Putamen (tissue), 1 donor: ENCODE results near the gene CDH15.
A peak's percentile ranks its signal among the peaks of the same experiment; 100 is the strongest.

Source experiments
- DNase-seq: peaks from one replicate; pipeline ENCODE4 v3.0.0-alpha.2; 2016; ENCODE audit warnings: low spot score

CDH15 gene

GRCh38 chr16:89199241-89200123 lies 27.9 kb downstream of the CDH15 start:
- DNase-seq, result no peak

GRCh38 chr16:89200124-89200849 lies 28.7 kb downstream of the CDH15 start, which contains the start of gene SLC22A31:
Gene SLC22A31, minus strand, starts transcription at chr16:89200537. Its CDS starts 36 bp downstream, at chr16:89200501.
- DNase-seq, result no peak

GRCh38 chr16:89200850-89201411 lies 29.4 kb downstream of the CDH15 start:
- no peak for DNase-seq

GRCh38 chr16:89201439-89202377 lies 30.2 kb downstream of the CDH15 start:
- no peak for DNase-seq

DNA sequence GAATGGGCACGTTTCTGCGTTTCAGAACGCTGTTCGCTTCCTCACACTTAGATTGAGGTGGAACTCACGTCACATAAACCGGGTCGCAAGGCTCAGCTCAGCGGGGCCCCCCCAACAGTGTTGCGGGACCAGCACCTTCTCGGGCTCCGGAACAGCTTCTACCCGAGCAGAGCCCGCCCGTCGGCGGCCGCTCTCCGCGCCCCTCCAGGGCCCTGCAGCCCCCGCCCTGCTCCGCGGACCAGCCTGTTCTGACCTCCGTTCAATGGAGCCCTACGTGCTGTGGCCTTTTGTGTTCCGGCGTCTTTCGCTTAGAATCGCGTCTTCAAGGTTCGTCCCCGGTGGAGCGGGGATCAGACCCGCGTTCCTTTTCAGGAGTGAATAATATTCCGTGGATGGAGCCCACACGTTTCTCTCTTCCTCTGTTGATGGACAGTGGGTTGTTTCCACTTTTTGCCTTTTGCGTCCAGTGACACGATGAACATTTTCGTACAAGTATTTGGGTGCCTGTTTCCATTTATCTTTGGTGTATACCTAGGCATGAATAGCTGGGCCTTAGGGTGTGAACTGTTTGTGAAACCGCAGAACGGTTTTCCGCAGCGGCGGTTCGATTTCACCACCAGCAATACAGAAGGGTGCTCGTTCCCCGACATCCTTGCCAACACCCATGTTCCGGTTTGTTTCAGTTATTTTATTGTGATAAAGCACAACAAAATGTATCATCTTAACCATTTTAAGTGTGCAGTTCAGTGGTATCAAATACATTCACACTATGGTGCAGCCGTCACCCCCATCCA lies 31.1 kb downstream of the CDH15 start:
- DNase-seq, result no peak

- no peak for DNase-seq
Observed at GRCh38 chr16:89207993-89208392, 36.4 kb downstream of the CDH15 start.

DNA sequence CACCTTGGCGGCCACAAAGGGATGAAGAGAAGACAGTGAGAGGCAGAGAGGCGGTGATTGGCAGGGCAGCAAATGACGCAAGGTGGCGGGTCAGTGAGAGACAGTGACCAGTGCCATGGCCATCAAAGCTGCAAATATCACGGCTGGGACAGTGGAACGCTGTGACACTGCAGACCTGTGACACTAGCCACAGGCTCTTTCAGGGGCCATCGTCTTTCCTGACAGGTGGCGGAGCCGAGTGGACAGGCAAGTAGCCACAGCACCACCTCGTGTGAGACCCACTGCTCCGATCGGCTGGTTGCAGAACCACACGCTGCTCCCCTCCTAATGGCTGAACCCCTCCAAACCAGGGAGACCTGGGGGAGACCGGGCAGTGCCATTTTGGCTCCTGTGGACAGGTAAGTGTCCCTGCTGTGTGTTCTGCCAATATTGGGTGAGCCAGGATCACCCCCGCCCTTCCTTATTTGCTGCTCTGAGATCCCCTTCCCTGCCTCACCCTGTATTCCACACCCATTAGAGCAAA lies 38.0 kb downstream of the CDH15 start:
- no peak for DNase-seq

- DNase-seq, result no peak
Observed at GRCh38 chr16:89210165-89210903, 38.8 kb downstream of the CDH15 start.

GRCh38 chr16:89210904-89211515 lies 39.5 kb downstream of the CDH15 start:
- no peak for DNase-seq

- DNase-seq, result peak; percentile 76
Observed at GRCh38 chr16:89216315-89217137, 45.0 kb downstream of the CDH15 start.

- no peak for DNase-seq
Observed at GRCh38 chr16:89217138-89217387, 45.5 kb downstream of the CDH15 start.

DNA sequence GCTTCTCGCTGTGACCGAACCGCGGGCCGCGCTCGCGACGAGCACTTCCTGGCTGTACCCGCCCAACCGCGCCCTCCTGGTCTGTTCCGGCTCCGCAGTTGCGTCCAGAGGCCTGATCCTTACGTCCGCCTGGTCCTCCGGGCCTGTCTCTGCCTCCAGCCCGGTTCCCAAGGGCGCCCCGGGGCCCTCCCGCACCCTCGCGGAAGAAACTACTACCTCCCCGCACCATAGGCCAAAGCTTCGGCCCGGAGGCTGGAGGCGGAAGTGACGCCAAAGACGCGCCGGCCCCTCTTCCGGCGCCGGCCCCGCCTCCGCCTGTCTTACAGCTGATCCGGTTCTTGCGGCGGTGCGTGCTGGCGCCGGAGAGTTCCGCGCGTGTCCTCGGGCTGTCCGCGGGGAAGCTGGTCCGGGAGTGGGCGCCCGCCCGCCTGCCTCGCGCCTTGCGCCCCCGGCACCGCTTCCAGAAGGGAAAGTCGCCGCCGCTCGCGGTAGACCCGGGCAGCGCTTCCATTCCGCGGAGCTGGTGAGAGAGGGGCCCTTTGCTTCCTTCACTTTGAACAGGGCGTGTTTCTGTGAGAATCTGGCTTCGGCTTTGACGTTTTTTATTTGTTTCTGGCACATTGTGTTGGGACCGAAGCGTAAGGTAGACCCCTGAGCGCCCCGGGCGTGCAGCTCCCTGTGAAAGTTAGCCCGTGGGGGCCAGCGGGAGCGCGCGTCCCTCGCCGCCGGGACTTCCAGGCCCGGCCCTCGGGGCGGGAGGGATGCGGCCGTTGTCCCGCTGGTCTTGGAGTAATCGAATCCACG lies 46.0 kb downstream of the CDH15 start, which contains the start of gene ZNF778:
Gene ZNF778 (plus strand): TSS at position 316 of the 804 bp plus-strand sequence. CDS start 3,425 bp downstream, outside the sequence.
- peak; percentile 87 for DNase-seq

DNA sequence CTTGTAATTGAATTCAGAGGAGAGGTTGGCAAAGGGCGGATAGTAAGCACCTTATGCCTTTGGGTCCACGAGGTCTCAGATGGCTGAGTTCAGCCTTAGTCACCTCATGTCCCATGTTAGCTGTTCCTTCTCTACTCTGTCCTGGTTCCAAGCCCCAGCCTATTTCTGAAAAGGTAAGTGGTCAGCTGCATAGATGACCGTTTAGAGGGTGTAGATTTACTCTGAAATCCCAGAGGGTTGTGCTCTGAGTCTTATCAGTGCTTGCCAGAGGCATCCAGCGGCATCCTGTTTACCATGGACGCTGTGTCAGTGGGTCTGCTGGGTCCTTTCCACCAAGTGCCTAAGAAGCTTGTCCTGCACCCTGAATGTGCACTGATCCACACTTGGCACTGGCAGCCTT lies 47.8 kb downstream of the CDH15 start:
- DNase-seq, result no peak

DNA sequence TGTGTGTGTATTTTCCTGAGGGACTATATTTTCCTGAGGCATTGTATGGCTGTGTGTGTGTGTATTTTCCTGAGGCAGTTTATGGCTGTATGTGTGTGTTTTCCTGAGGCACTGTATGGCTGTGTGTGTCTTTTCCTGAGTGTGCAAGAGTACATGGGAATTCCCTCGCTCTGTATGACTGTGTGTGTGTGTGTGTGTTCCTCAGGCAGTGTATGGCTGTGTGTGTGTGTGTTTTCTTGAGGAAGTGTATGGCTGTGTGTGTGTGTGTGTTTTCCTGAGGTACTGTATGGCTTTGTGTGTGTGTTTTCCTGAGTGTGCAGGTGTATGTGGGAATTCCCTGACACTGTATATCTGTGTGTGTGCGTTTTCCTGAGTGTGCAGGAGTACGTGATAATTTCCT lies 50.1 kb downstream of the CDH15 start:
- DNase-seq, result no peak

DNA sequence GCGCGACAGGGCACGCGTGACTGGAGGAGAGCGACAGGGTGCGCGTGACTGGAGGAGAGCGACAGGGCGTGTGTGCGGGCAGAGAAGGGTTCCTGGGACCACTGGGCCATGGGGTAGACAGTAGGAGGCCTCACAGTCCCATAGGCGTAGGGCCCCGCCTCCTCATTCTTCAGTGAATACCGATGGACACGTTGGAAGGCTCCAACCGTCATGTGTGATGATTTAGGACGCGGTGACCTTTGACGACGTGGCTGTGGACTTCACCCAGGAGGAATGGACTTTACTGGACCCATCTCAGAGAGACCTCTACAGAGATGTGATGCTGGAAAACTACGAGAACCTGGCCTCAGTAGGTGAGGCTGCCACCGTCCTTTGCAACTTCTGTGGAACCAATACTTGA lies 51.4 kb downstream of the CDH15 start:
- no peak for DNase-seq

DNA sequence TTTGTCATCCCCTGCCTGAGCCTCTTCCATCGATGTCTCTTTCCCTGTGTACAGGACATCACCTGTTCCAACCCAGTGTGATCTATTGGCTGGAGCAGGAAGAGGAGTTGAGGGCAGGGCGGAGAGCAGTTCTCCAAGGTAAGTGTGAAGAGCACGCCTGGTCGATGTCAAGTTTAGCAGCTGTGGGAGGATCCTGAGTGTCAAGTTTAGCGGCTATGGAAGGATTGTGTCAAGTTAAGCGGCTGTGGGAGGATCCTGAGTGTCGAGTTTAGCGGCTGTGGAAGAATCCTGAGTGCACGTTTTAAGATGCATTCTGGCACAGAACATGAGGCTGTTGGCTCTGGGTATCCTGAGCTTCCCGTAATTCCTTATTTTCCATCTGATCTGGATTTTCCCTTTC lies 53.1 kb downstream of the CDH15 start:
- DNase-seq, result no peak

- DNase-seq, result no peak
Observed at GRCh38 chr16:89230255-89230654, 58.7 kb downstream of the CDH15 start.

DNA sequence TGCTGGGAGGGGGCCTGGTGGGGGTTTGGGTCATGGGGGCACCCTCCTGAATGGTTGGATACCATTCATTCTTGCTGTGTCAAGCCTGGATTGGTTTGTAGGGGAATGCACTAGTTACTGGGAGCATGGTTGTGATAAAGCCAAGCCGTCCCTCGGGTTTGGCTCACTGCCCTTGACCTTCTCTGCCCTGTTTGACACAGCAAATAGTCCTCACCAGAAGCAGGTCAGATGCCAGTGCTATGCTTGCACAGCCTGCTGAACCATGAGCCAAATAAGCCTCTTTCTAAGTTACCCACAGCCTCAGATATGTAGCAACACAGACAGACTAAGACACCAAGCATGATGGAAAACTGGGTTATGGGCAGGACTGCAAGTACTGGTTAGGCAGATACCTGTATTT lies 60.6 kb downstream of the CDH15 start:
- no peak for DNase-seq
